ENCODE results near the gene NATD1. TPM values are rescaled to one million over a fixed set of nuclear protein-coding genes. Genes with fewer than 3 reads are reported as not detected.

The NATD1 gene
- total and polyA plus RNA-seq, 4 donors: 3.6 to 13.4 (median 6.7) TPM

DNA sequence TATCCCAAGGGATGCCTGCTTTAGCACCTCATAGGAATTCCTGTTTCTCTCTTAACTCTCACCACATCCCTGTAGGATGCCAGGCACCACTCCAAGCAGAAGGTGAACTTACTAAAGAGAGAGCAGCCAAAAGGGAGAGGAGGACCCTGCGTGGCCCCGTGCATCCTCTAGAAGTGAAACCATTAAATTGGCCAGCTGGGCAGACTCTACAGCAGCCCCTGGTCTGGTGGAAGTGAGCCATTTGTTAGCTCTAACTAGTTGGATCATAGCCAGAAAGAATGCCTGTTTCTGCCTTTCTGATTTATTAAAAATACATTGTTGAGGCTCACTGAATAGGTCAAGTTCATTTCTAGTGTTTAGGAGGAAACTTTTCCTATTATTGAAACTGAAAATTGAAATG, 61.5 kb downstream of the NATD1 start:
- Histone ChIP-seq H3K27ac (ENCODE audit: low read depth in 1 of 2, low read length in 2 of 2) (peak overlapping the region in 1 of 2 donors; percentile 7), H3K36me3 (ENCODE audit: control insufficient read depth in 1 of 2, insufficient read depth in 2 of 2, low read length in 1 of 2) (no peaks in the 10 kb centered on the region), H3K9me3 (ENCODE audit: control insufficient read depth, low read length) (no peaks in the 10 kb centered on the region), H3K4me3 (ENCODE audit: low read length in 2 of 2) (no peak overlapping the region), H3K4me1 (ENCODE audit: control insufficient read depth in 1 of 2, insufficient read depth in 2 of 2, low read length in 2 of 2) (no peaks in the 10 kb centered on the region), H3K27me3 (ENCODE audit: control insufficient read depth in 1 of 2, insufficient read depth in 2 of 2, low read length in 1 of 2) (no peaks in the 10 kb centered on the region)
- 12 to 14% methylated on average over 2 of the region's 2 CpGs for WGBS, 2 donors
- DNase-seq: no peak
- intact Hi-C loops (cut with DNase I): no loop called here
- no peak for ATAC-seq (ENCODE audit: low FRiP score)

GRCh38 chr17:21190078-21190477, 63.1 kb downstream of the NATD1 start:
- Histone ChIP-seq H3K36me3 (ENCODE audit: control insufficient read depth in 1 of 2, insufficient read depth in 2 of 2, low read length in 1 of 2) (peaks cover 0 to under 1% of the 10 kb centered on the region in 2 donors), H3K27me3 (ENCODE audit: control insufficient read depth in 1 of 2, insufficient read depth in 2 of 2, low read length in 1 of 2) (no peaks in the 10 kb centered on the region), H3K9me3 (ENCODE audit: control insufficient read depth, low read length) (no peaks in the 10 kb centered on the region), H3K4me1 (ENCODE audit: control insufficient read depth in 1 of 2, insufficient read depth in 2 of 2, low read length in 2 of 2) (no peaks in the 10 kb centered on the region), H3K4me3 (ENCODE audit: low read length in 2 of 2) (no peak overlapping the region), H3K27ac (ENCODE audit: low read depth in 1 of 2, low read length in 2 of 2) (no peak overlapping the region)
- ATAC-seq (ENCODE audit: low FRiP score): no peak
- 95 to 96% methylated on average over 6 of the region's 6 CpGs for WGBS, 2 donors
- intact Hi-C loops (cut with DNase I): no loop called here
- DNase-seq: no peak

DNA sequence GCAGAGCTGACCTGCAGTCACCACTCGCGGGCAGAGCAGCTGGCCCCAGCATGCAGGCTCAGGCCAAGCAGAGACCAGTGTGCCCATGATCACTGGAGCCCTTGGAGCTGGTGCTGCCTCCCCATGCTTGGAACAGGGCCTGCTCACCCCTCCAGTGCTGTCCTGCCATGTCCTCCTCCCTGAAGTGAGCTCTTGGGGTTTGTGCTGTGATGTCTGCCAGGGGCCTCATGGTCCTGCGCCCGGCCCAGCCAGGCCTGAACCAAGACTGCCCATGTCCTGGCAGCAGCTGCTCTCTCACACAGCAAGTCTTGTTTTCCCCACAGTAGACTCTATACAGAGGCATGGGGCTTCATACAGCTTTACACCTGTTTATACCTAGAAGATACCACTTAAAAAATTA, 63.8 kb downstream of the NATD1 start:
- Histone ChIP-seq H3K27me3 (ENCODE audit: control insufficient read depth in 1 of 2, insufficient read depth in 2 of 2, low read length in 1 of 2) (no peaks in the 10 kb centered on the region), H3K4me3 (ENCODE audit: low read length in 2 of 2) (no peak overlapping the region), H3K9me3 (ENCODE audit: control insufficient read depth, low read length) (no peaks in the 10 kb centered on the region), H3K27ac (ENCODE audit: low read depth in 1 of 2, low read length in 2 of 2) (no peak overlapping the region), H3K36me3 (ENCODE audit: control insufficient read depth in 1 of 2, insufficient read depth in 2 of 2, low read length in 1 of 2) (peaks cover 0 to 2% of the 10 kb centered on the region in 2 donors), H3K4me1 (ENCODE audit: control insufficient read depth in 1 of 2, insufficient read depth in 2 of 2, low read length in 2 of 2) (no peaks in the 10 kb centered on the region)
- whole genome bisulfite sequencing, 2 donors: 93% methylated on average over 4 of the region's 4 CpGs
- DNase-seq (no peak), ATAC-seq (ENCODE audit: low FRiP score) (no peak)
- intact Hi-C loops (cut with DNase I): no loop called here

Other genes starting within 250 kb of the NATD1 start
- 100 to 1,000 TPM; 131 to 168 TPM for gene USP22, start 210.4 kb downstream of the NATD1 start, total RNA-seq
- 10 to 100 TPM; 21.5 to 41.5 TPM for gene USP22, start 210.4 kb downstream of the NATD1 start, polyA plus RNA-seq
- gene DHRS7B, start 126.4 kb downstream of the NATD1 start, total RNA-seq: 10 to 100 TPM; 16.9 to 21.8 TPM
- gene DHRS7B, start 126.4 kb downstream of the NATD1 start, polyA plus RNA-seq: 10 to 100 TPM in 1 of 2 donors, 1 to 10 TPM in 1; 8.1 to 19.5 TPM
- gene TMEM11, start 39.2 kb downstream of the NATD1 start, total RNA-seq: 10 to 100 TPM; 16.8 to 17.7 TPM
- 10 to 100 TPM; 18.1 to 24.5 TPM for gene TMEM11, start 39.2 kb downstream of the NATD1 start, polyA plus RNA-seq
- 10 to 100 TPM; 58.7 to 82.6 TPM for gene MAP2K3, start 31.3 kb upstream of the NATD1 start, total RNA-seq
- gene MAP2K3, start 31.3 kb upstream of the NATD1 start, polyA plus RNA-seq: 10 to 100 TPM; 21.8 to 41.4 TPM
- 1 to 10 TPM; 2.9 to 4.0 TPM for gene KCNJ12, start 122.9 kb upstream of the NATD1 start, total RNA-seq
- gene KCNJ12, start 122.9 kb upstream of the NATD1 start, polyA plus RNA-seq: under 1 TPM in 1 of 2 donors, not detected in 1; 0.13 TPM

Measured in aorta (tissue), 5 donors.